ENCODE results near the gene TTLL11. TPM values are rescaled to one million over a fixed set of nuclear protein-coding genes. Genes with fewer than 3 reads are reported as not detected.

The TTLL11 gene
- total RNA-seq, 1 experiment from 2014 or later = 13.6 TPM

- Mint-ChIP-seq H3K36me3 (ENCODE audit: insufficient read depth, unreplicated experiment) (no peaks in the 10 kb centered on the region), H3K4me3 (ENCODE audit: unreplicated experiment) (no peak overlapping the region), H3K4me1 (ENCODE audit: insufficient read depth, unreplicated experiment) (no peaks in the 10 kb centered on the region), H3K27ac (ENCODE audit: low read depth, unreplicated experiment) (no peak overlapping the region), H3K9me3 (ENCODE audit: unreplicated experiment) (no peaks in the 10 kb centered on the region), H3K27me3 (ENCODE audit: insufficient read depth, unreplicated experiment) (no peaks in the 10 kb centered on the region)
- ChIA-PET CTCF (no interaction called here), POLR2A (no interaction called here)
- intact Hi-C loops (cut with micrococcal nuclease) = no loop called here
- BruUV-seq (replicated peaks) = no TSS peak
- TF ChIP-seq CTCF (IDR thresholded peaks at IDR 0.05; ENCODE audit: unreplicated experiment) = no peak
- DNase-seq (ENCODE audit: unreplicated experiment) = no peak
Measured at GRCh38 chr9:121807823-121808278, 285.3 kb downstream of the TTLL11 start.

GRCh38 chr9:121807069-121807822 is 285.9 kb downstream of the TTLL11 start:
- no peak for TF ChIP-seq CTCF (IDR thresholded peaks at IDR 0.05; ENCODE audit: unreplicated experiment)
- intact Hi-C loops (cut with micrococcal nuclease) = no loop called here
- no peaks in the 10 kb centered on the region for H3K36me3 Mint-ChIP-seq (ENCODE audit: insufficient read depth, unreplicated experiment)
- H3K4me1 Mint-ChIP-seq (ENCODE audit: insufficient read depth, unreplicated experiment) = no peaks in the 10 kb centered on the region
- POLR2A ChIA-PET = no interaction called here
- BruUV-seq (replicated peaks) = no TSS peak
- no peaks in the 10 kb centered on the region for H3K9me3 Mint-ChIP-seq (ENCODE audit: unreplicated experiment)
- H3K27ac Mint-ChIP-seq (ENCODE audit: low read depth, unreplicated experiment) = no peak overlapping the region
- DNase-seq (ENCODE audit: unreplicated experiment) = no peak
- CTCF ChIA-PET = no interaction called here
- H3K4me3 Mint-ChIP-seq (ENCODE audit: unreplicated experiment) = no peak overlapping the region
- H3K27me3 Mint-ChIP-seq (ENCODE audit: insufficient read depth, unreplicated experiment) = peaks cover 6% of the 10 kb centered on the region

- BruUV-seq (replicated peaks) = no TSS peak
- Mint-ChIP-seq H3K4me1 (ENCODE audit: insufficient read depth, unreplicated experiment) (no peaks in the 10 kb centered on the region), H3K4me3 (ENCODE audit: unreplicated experiment) (no peak overlapping the region), H3K9me3 (ENCODE audit: unreplicated experiment) (no peaks in the 10 kb centered on the region), H3K27me3 (ENCODE audit: insufficient read depth, unreplicated experiment) (peaks cover 20% of the 10 kb centered on the region), H3K27ac (ENCODE audit: low read depth, unreplicated experiment) (no peak overlapping the region), H3K36me3 (ENCODE audit: insufficient read depth, unreplicated experiment) (no peaks in the 10 kb centered on the region)
- POLR2A ChIA-PET = no interaction called here
- CTCF ChIA-PET = interaction anchor here (0.6 kb wide), 1 partner anchor 13 kb away, joined by 4 read pairs; no protein-coding TSS in a partner anchor
- no peak for TF ChIP-seq CTCF (IDR thresholded peaks at IDR 0.05; ENCODE audit: unreplicated experiment)
- DNase-seq (ENCODE audit: unreplicated experiment) = no peak
- intact Hi-C loops (cut with micrococcal nuclease) = no loop called here
Measured at GRCh38 chr9:121802753-121803152, 290.4 kb downstream of the TTLL11 start.

GRCh38 chr9:121801579-121801978 is 291.5 kb downstream of the TTLL11 start:
- Mint-ChIP-seq H3K27me3 (ENCODE audit: insufficient read depth, unreplicated experiment) (peaks cover 20% of the 10 kb centered on the region), H3K27ac (ENCODE audit: low read depth, unreplicated experiment) (no peak overlapping the region), H3K36me3 (ENCODE audit: insufficient read depth, unreplicated experiment) (no peaks in the 10 kb centered on the region), H3K9me3 (ENCODE audit: unreplicated experiment) (no peaks in the 10 kb centered on the region), H3K4me1 (ENCODE audit: insufficient read depth, unreplicated experiment) (no peaks in the 10 kb centered on the region), H3K4me3 (ENCODE audit: unreplicated experiment) (no peak overlapping the region)
- intact Hi-C loops (cut with micrococcal nuclease) = no loop called here
- POLR2A ChIA-PET = no interaction called here
- no peak for DNase-seq (ENCODE audit: unreplicated experiment)
- CTCF ChIA-PET = no interaction called here
- BruUV-seq (replicated peaks) = no TSS peak
- no peak for TF ChIP-seq CTCF (IDR thresholded peaks at IDR 0.05; ENCODE audit: unreplicated experiment)
